ENCODE measurements around the gene IFNAR1. TPM values are rescaled to one million over a fixed set of nuclear protein-coding genes. Genes with fewer than 3 reads are reported as not detected.

The IFNAR1 gene
- total RNA-seq, 4 donors from 2014 or later = 12.4 to 19.3 (median 15.5) TPM

DNA sequence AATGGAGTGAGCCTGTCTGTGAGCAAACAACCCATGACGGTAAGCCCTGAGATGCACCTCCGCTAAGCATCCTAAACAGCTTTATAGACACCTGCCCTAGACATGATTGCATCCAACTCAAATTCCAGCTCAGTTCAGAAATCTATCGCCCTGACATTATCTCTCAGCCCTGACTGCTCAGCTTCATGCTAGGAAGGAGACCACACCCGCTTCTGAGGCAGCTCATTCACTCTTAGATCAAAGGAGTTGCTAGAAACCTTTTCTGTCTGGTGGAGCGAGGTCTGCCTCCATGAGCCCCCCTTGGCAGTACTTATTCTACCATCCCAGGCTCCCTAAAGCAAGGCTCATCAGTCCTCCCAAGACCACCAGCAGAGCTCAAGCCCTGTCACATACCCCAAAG is 41.6 kb upstream of the IFNAR1 start:
- Histone ChIP-seq H3K27ac (no peak overlapping the region), H3K27me3 (no peaks in the 10 kb centered on the region), H3K36me3 (peaks cover 8 to 84% (median 12%) of the 10 kb centered on the region in 3 donors), H3K4me3 (no peak overlapping the region), H3K4me1 (peaks cover 0 to 29% (median 19%) of the 10 kb centered on the region in 3 donors), H3K9me3 (peaks cover 0 to 6% (median 0%) of the 10 kb centered on the region in 3 donors)
- DNase-seq = no peak
- WGBS, 2 donors = 94 to 100% methylated on average over 4 to 5 of the region's 5 CpGs
- intact Hi-C loops (cut with DNase I) = no loop called here
- TF ChIP-seq, protein P1, sequence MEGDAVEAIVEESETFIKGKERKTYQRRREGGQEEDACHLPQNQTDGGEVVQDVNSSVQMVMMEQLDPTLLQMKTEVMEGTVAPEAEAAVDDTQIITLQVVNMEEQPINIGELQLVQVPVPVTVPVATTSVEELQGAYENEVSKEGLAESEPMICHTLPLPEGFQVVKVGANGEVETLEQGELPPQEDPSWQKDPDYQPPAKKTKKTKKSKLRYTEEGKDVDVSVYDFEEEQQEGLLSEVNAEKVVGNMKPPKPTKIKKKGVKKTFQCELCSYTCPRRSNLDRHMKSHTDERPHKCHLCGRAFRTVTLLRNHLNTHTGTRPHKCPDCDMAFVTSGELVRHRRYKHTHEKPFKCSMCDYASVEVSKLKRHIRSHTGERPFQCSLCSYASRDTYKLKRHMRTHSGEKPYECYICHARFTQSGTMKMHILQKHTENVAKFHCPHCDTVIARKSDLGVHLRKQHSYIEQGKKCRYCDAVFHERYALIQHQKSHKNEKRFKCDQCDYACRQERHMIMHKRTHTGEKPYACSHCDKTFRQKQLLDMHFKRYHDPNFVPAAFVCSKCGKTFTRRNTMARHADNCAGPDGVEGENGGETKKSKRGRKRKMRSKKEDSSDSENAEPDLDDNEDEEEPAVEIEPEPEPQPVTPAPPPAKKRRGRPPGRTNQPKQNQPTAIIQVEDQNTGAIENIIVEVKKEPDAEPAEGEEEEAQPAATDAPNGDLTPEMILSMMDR (IDR thresholded peaks at IDR 0.05) = no peak
- no peak for TF ChIP-seq POLR2A (IDR thresholded peaks at IDR 0.05)

DNA sequence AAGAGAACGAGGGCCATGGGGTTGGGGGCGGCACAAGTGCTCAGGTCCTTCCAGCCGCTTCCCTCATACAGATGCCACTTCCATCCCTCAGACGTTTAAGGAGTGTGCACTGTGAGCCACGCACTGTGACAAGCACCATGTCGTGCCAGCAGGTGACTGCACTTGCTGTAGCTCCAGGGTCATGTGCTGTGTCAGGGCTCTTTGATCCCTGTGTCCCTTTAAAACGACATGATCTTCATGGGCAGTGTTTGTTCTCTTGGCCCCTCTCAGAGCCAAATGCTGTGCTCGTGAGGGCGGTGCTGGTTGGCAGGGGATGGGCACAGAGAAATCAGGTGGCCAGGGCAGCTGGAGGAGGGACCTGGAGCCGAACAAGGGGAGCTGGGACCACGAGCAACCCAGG is 38.7 kb upstream of the IFNAR1 start:
- no peaks in the 10 kb centered on the region for H3K27me3 ChIP-seq
- no peak overlapping the region for H3K4me3 ChIP-seq
- peaks cover 0 to 31% (median 19%) of the 10 kb centered on the region in 3 donors for H3K4me1 ChIP-seq
- H3K9me3 ChIP-seq = no peaks in the 10 kb centered on the region
- intact Hi-C loops (cut with DNase I) = no loop called here
- peaks cover 5 to 78% (median 12%) of the 10 kb centered on the region in 3 donors for H3K36me3 ChIP-seq
- DNase-seq = no peak
- no peak for TF ChIP-seq POLR2A (IDR thresholded peaks at IDR 0.05)
- peak overlapping the region in 3 of 4 donors; percentile 60 to 68 (median 63) for H3K27ac ChIP-seq
- WGBS, 2 donors = 80 to 83% methylated on average over 7 to 9 of the region's 11 CpGs

DNA sequence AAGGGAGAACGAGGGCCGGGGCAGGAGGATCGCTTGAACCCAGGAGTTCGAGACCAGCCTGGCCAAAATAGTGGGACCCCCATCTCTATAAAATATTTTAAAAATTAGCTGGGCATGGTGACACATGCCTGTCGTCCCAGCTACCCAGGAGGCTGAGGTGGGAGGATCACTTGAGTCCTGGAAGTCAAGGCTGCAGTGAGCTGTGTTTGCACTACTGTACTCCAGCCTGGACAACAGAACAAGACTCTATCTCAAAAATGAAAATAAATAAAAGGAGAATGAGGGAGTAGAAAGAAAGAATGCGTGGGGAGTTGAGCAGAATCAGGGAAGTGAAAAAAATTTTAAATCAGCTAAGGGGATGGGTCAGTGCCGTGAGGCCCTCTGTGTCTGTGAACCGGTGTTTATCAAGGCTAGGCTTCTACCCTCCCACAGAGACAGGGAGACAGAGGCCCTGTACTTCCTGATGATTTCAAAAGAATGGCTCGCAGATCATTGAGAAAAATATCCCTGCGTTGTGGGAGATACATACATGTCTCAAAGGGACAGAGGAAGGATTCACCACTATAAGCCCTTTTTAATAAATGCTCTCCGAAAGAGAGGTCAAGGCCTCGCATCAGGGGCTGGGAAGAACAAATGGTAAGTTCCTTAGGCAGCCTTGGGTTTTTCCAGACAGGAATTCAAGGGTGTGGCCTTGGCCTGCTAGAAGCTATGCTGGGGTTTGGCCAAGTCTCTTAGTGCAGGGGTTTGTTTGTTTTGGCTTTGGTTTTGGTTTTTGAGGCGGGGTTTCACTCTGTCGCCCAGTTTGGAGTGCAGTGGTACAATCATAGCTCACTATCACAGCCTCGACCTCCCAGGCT is 37.9 kb upstream of the IFNAR1 start:
- Histone ChIP-seq H3K9me3 (no peaks in the 10 kb centered on the region), H3K27me3 (no peaks in the 10 kb centered on the region), H3K27ac (peak overlapping the region; percentile 27 to 68 (median 62)), H3K4me3 (no peak overlapping the region), H3K4me1 (peaks cover 0 to 31% (median 19%) of the 10 kb centered on the region in 3 donors), H3K36me3 (peaks cover 9 to 78% (median 12%) of the 10 kb centered on the region in 3 donors)
- TF ChIP-seq, protein P1 (IDR thresholded peaks at IDR 0.05) = no peak
- TF ChIP-seq POLR2A (IDR thresholded peaks at IDR 0.05) = no peak
- intact Hi-C loops (cut with DNase I) = no loop called here
- 42 to 53% methylated on average over 15 of the region's 15 CpGs for WGBS, 2 donors
- no peak for DNase-seq

DNA sequence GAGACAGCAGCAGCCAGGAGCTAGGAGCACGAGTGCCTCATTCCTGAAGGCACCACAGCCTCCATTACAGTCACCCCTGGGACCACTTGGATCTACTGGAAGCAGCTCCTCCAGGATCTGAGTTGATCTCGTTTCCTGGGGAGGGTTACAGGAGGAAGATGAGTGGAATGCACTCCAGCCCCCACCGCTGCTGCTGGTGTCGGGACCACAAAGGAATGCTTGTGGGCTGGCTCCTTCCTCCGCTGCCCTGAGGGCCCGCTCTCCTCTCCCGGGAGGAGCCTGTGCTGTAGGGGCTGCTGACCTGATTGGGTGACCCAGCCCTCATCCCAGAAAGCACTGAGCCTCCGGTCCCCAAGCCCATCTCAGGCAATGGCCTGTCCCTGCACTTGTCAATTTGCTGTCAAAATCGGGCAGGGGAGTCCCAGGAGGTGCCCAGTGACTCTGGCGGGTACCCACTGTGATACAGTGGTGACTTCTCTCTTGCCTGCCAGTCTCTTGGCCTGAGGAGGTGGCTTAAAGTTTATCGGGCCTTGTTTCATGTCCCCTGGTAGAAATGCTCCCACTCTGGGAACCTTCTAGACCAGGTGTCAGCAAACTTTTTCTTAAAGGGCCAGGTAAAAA is 35.5 kb upstream of the IFNAR1 start:
- no peak for DNase-seq
- no peaks in the 10 kb centered on the region for H3K27me3 ChIP-seq
- TF ChIP-seq POLR2A (IDR thresholded peaks at IDR 0.05) = no peak
- TF ChIP-seq, protein P1 (IDR thresholded peaks at IDR 0.05) = no peak
- no peaks in the 10 kb centered on the region for H3K9me3 ChIP-seq
- peaks cover 6 to 78% (median 6%) of the 10 kb centered on the region in 3 donors for H3K36me3 ChIP-seq
- WGBS, 2 donors = 71 to 74% methylated on average over 3 to 10 of the region's 11 CpGs
- H3K4me1 ChIP-seq = peaks cover 0 to 42% (median 19%) of the 10 kb centered on the region in 3 donors
- intact Hi-C loops (cut with DNase I) = no loop called here
- peak overlapping the region in 1 of 4 donors; percentile 44 for H3K27ac ChIP-seq
- H3K4me3 ChIP-seq = no peak overlapping the region

DNA sequence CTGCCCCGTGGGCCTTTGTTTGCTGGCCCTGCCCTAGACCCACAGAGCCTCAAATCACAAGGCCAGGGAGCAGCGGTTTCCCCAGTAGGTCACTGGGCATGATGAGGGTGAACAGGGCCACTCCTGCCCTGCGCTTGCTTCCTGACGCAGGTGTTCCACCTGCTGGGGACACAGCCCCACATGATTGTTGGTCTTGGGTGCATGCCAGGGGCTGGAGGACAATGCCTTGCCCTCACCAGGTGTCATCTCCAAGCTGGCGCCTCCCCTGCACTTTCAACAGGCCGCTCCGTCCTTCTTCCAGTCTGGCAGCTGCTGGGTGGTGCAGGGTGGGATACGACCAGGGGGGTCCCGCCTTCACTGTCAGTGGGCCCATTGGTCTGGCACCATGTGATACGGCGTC is 34.3 kb upstream of the IFNAR1 start:
- DNase-seq = no peak
- WGBS, 2 donors = 79 to 100% methylated on average over 3 to 4 of the region's 11 CpGs
- H3K27ac ChIP-seq = no peak overlapping the region
- no peak overlapping the region for H3K4me3 ChIP-seq
- H3K27me3 ChIP-seq = no peaks in the 10 kb centered on the region
- intact Hi-C loops (cut with DNase I) = no loop called here
- no peaks in the 10 kb centered on the region for H3K9me3 ChIP-seq
- peaks cover 0 to 40% (median 19%) of the 10 kb centered on the region in 3 donors for H3K4me1 ChIP-seq
- no peak for TF ChIP-seq POLR2A (IDR thresholded peaks at IDR 0.05)
- TF ChIP-seq, protein P1 (IDR thresholded peaks at IDR 0.05) = no peak
- H3K36me3 ChIP-seq = peaks cover 5 to 74% (median 6%) of the 10 kb centered on the region in 3 donors
